Liver (tissue), 3 donors: ENCODE results near the gene GPD1L.

Source experiments
- CTCF ChIP-seq: fragments of 150-350 bp; IDR thresholded peaks from 2 replicates; pipeline ENCODE4 v1.5.1; 2017; ENCODE audit warnings: improper control_type of control experiment, low read depth, low read length; ENCODE audit not compliant: missing input control
- EGR1 ChIP-seq, 2 donors: IDR thresholded peaks; 2 replicates each; pipeline ENCODE4 v1.6.1; 2016 to 2018; ENCODE audit warnings: antibody characterized with exemption in 2 of 2, low read depth in 2 of 2
- FOXA1 ChIP-seq: IDR thresholded peaks from 2 replicates; pipeline ENCODE4 v1.6.1; 2016; ENCODE audit warnings: antibody characterized with exemption
- GABPA ChIP-seq, 2 donors: IDR thresholded peaks in 1 of 2; conservative IDR thresholded peaks in 1 of 2; 2 replicates each; pipeline ENCODE4 v1.6.1; 2016; ENCODE audit warnings: antibody characterized with exemption in 2 of 2, mild to moderate bottlenecking in 1 of 2, moderate library complexity in 1 of 2
- HNF4G ChIP-seq: IDR thresholded peaks from 2 replicates; pipeline ENCODE4 v1.6.1; 2016; ENCODE audit warnings: antibody characterized with exemption
- JUND ChIP-seq, 2 donors: IDR thresholded peaks; 2 replicates each; pipeline ENCODE4 v1.6.1; 2016; ENCODE audit warnings: antibody characterized with exemption in 2 of 2
- MAX ChIP-seq: IDR thresholded peaks from 2 replicates; pipeline ENCODE4 v1.6.1; 2016; ENCODE audit warnings: antibody characterized with exemption
- RAD21 ChIP-seq, 2 donors: IDR thresholded peaks; 2 replicates each; pipeline ENCODE4 v1.6.1; 2016; ENCODE audit warnings: antibody characterized with exemption in 2 of 2, mild to moderate bottlenecking in 2 of 2
- REST ChIP-seq: IDR thresholded peaks from 2 replicates; pipeline ENCODE4 v1.6.1; 2016; ENCODE audit warnings: antibody characterized with exemption, mild to moderate bottlenecking
- RXRA ChIP-seq, 2 donors: IDR thresholded peaks; 2 replicates each; pipeline ENCODE4 v1.6.1; 2017 to 2018; ENCODE audit warnings: antibody characterized with exemption in 2 of 2, mild to moderate bottlenecking in 1 of 2
- SP1 ChIP-seq: IDR thresholded peaks from 2 replicates; pipeline ENCODE4 v1.6.1; 2018; ENCODE audit warnings: antibody characterized with exemption, mild to moderate bottlenecking
- TAF1 ChIP-seq: conservative IDR thresholded peaks from 2 replicates; pipeline ENCODE4 v1.6.1; 2016; ENCODE audit warnings: antibody characterized with exemption, mild to moderate bottlenecking
- YY1 ChIP-seq: IDR thresholded peaks from 2 replicates; pipeline ENCODE4 v1.6.1; 2016; ENCODE audit warnings: antibody characterized with exemption, mild to moderate bottlenecking
- ZBTB33 ChIP-seq: IDR thresholded peaks from 2 replicates; pipeline ENCODE4 v1.6.1; 2016; ENCODE audit warnings: antibody characterized with exemption
- donor health status: healthy.
- donor health status: healthy.

- no peak for TF ChIP-seq CTCF
- TF ChIP-seq YY1: no peak
- no peak for TF ChIP-seq MAX
- no peak for TF ChIP-seq EGR1 (IDR thresholded peaks at IDR 0.05; ENCODE audit: low read depth in 2 of 2)
- no peak for TF ChIP-seq TAF1
- TF ChIP-seq RAD21 (IDR thresholded peaks at IDR 0.05): no peak
- TF ChIP-seq GABPA (IDR thresholded peaks at IDR 0.05 in 1 of 2, conservative IDR thresholded peaks at IDR 0.05 in 1 of 2): no peak
- no peak for TF ChIP-seq ZBTB33
- TF ChIP-seq SP1: no peak
- no peak for TF ChIP-seq FOXA1
- no peak for TF ChIP-seq REST
- TF ChIP-seq HNF4G: no peak
- TF ChIP-seq JUND (IDR thresholded peaks at IDR 0.05): no peak
- TF ChIP-seq RXRA (IDR thresholded peaks at IDR 0.05): no peak
Observed at GRCh38 chr3:32129832-32130231, 23.4 kb downstream of the GPD1L start.
